Measurements from ENCODE around the gene NOTCH1. TPM values are rescaled to one million over a fixed set of nuclear protein-coding genes. Genes with fewer than 3 reads are reported as not detected.
A peak's percentile ranks its signal among the peaks of the same experiment; 100 is the strongest.

The NOTCH1 gene
- total and polyA plus RNA-seq, 2 of the 13 experiments (the other 11 are each of a cell fraction or from before 2014, with no cell fraction given) = 0.09 to 0.35 TPM

GRCh38 chr9:136520053-136520540, 25.8 kb downstream of the NOTCH1 start (continued):
- TF ChIP-seq HNF1B (CRISPR knock-in tag; IDR thresholded peaks at IDR 0.05) = peak; percentile 98
- no peak for TF ChIP-seq GLI4 (CRISPR knock-in tag; IDR thresholded peaks at IDR 0.05; ENCODE audit: borderline replicate concordance)
- TF ChIP-seq HNF4G (IDR thresholded peaks at IDR 0.05; ENCODE audit: borderline replicate concordance, low read depth, low read length) = peak; percentile 35; the same call in 1 of the 2 replicates
- TF ChIP-seq HNF4G (CRISPR knock-in tag; IDR thresholded peaks at IDR 0.05; ENCODE audit: borderline replicate concordance, low read depth) = no peak
- TF ChIP-seq ZNF143 (CRISPR knock-in tag; IDR thresholded peaks at IDR 0.05) = 0 out of 2 replicates have a peak, but pooled peaks have one; percentile 32
- TF ChIP-seq ZMYM4 (CRISPR knock-in tag; IDR thresholded peaks at IDR 0.05) = 0 out of 2 replicates have a peak, but pooled peaks have one; percentile 23
- 0 out of 2 replicates have a peak, but pooled peaks have one; percentile 22 for TF ChIP-seq TCF7 (IDR thresholded peaks at IDR 0.05; ENCODE audit: low read depth)
- 0 out of 2 replicates have a peak, but pooled peaks have one; percentile 20 for TF ChIP-seq ARID5B (CRISPR knock-in tag; IDR thresholded peaks at IDR 0.05)
- peak; percentile 36 for TF ChIP-seq NR2F6 (IDR thresholded peaks at IDR 0.05)
- TF ChIP-seq NR2F6 (CRISPR knock-in tag; IDR thresholded peaks at IDR 0.05) = no peak
- TF ChIP-seq POGK (CRISPR knock-in tag; conservative IDR thresholded peaks at IDR 0.05) = 0 out of 2 replicates have a peak, but pooled peaks have one; percentile 38
- no peak for TF ChIP-seq PBX2 (CRISPR knock-in tag; IDR thresholded peaks at IDR 0.05)
- TF ChIP-seq FOXP1 (IDR thresholded peaks at IDR 0.05) = no peak
- 0 out of 2 replicates have a peak, but pooled peaks have one; percentile 14 for TF ChIP-seq FOXP1 (CRISPR knock-in tag; IDR thresholded peaks at IDR 0.05)
- 0 out of 2 replicates have a peak, but pooled peaks have one; percentile 17 for TF ChIP-seq FOXA3 (CRISPR knock-in tag; IDR thresholded peaks at IDR 0.05)
- no peak for TF ChIP-seq SP4 (CRISPR knock-in tag; IDR thresholded peaks at IDR 0.05)
- TF ChIP-seq GABPB1 (CRISPR knock-in tag; IDR thresholded peaks at IDR 0.05) = no peak
- TF ChIP-seq ZFP1 (CRISPR knock-in tag; IDR thresholded peaks at IDR 0.05) = no peak
- peak; percentile 47; the same call in 1 of the 2 replicates for TF ChIP-seq MIXL1 (CRISPR knock-in tag; IDR thresholded peaks at IDR 0.05)
- TF ChIP-seq SSRP1 (CRISPR knock-in tag; IDR thresholded peaks at IDR 0.05) = no peak
- no peak for TF ChIP-seq SNRNP70 (IDR thresholded peaks at IDR 0.05; ENCODE audit: low read depth, low read length)
- TF ChIP-seq ZNF414 (CRISPR knock-in tag; IDR thresholded peaks at IDR 0.05) = no peak
